Embryonic facial prominence (tissue), 1 donor: ENCODE data around the gene SLC25A5.
"Not testable (repeated sequence)": the region's sequence is repeated elsewhere in the genome, so short reads cannot be mapped to it uniquely, and the experiment has no call there.

ENCODE experiments used
- DNase-seq: peaks from one replicate; pipeline ENCODE4 v3.0.0-alpha.2; 2016; ENCODE audit errors: extremely low spot score

Gene SLC25A5

DNA sequence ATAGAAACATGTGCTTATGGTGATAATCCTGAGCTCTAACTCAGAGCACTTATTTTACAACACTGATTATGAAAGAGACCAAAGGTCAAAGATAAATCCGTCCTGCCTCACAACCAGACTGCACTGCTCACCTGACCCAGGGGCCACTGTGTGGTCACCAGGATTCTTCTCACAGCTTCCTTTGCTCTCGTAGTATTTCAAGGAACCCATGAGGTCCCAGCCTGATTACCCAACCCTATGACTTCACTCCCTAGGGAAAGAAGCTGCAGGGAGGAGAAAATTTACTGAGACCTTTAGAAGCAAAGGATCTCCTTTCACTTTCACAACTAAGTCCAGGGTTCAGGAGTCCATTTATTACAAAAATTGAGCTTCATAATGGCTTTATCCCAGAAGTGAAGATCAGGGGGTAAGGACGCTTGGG is 9.6 kb downstream of the SLC25A5 start:
- DNase-seq: no peak

DNA sequence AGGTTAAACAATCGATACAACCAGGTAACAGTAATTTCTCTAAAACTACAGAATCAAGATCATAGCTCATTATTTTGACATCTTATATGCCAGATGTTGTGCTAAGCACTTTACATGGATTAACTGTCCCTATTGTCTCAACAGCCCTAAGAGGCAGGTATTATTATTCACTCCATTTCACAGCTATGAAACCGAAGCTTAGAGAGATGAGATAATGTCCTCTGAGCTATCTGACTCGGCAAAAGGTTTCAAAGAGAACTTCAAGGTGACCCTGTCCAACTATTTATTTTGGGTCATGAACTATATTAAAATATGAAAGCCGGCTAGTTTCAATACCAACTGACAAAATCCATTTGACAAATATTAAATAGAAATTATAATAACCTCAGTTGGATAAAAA is 10.3 kb downstream of the SLC25A5 start:
- no peak for DNase-seq

DNA sequence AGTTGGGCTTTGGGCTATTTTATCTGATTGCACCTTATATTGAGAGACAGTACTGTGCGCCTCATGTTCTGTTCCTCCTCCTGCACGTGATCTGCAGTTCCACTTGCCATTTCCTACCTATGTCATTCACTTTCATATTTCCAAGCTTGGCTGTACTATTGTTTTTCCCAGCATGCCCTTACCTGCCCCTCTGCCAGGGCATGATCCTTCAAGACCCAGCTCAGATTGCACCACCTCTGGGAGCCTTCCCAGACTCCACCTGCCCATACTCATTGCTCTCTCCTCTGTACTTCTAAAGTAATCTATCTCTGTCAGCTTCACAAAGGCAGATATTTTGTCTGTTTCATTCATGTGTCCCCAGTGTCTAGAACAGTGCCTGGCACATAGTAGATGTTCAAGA is 11.6 kb downstream of the SLC25A5 start:
- DNase-seq: no peak

DNA sequence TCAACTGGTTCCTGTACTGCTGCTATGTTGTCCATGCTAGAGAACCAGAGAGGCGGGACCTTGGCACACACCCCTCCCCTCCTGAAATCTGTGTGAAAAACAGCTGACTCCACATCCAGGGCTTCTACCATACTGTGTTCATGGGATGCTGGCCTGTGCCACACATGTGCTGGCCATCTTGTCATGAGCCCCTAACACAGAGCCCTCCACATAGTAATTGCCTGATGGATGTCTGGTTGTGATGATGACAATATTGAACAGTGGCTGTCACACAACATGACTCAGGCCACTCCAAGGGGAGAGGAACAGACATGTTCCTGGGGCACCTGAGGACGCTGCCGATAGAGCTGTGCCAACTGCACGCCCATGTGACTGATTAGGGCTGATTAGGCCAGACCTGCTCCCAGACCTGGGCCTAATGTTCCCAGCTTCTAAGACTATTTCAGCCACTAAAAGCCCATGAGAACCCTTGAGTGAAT is 13.1 kb downstream of the SLC25A5 start:
- no peak for DNase-seq

DNA sequence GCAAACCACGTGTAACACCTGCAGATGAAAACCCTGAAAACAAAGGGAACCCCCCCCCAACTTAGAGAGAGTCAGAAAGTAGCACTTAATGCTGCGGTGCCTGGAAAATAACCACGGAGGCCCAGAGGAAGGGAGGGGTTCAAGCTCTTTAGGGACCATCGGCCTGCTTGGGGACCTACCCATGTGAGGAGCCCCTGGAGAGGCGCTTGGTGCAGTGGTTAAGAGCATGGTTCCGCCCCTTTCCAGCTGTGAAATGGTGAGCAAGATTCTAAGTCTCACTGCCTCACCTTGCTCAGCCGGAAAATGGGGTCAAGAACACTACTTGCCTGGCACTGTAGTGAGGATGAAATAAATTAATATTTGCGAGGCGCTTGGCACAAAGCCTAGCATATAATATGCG is 13.8 kb downstream of the SLC25A5 start:
- no peak for DNase-seq

DNA sequence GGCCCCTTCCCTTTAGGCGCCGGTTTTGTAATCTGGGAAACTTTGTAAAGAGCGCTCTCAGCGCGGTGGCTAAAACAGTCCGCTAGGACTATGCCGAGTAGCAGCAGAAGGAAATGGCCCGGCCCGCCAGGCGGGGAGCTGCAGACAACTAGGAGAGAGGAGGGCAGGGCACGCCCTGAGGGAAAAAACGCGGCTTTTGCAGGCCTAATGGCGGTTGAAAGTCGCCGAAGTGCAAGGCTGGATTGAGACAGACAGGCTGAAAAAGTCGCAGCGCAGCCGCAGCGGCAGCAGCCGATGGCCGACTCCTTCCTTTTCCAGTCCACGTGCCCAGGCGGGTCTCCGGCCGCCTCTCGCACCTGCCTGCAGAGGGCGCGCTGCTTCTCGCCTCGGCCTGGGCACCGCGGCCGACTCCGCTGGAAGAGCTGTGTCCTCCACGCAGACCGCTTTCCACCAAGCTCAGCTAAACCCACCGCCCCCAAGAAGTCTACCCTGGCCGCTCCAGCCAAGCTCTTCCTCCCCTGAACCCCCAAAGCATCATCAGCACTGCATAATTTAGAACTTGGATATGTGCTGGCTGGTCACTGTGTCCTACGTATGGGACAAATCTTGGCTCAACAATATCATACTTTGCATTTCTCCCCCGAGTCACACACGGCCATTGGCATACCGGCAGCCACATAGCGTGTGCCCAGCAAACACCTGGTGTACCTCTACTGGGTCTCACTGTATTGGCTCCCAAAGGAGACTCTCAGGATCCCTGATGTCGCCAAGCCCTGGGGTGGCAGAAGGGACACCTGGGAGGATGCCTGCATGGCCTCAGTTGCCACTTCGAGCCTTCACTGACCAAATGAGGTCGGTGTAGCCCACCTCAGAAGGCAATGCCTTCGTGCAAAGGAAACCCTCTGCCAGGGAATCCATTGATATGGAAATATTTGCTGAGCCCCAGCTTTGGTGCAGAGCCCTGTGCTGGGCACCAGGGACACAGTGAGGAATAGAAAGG is 14.5 kb downstream of the SLC25A5 start:
- DNase-seq: no peak

DNA sequence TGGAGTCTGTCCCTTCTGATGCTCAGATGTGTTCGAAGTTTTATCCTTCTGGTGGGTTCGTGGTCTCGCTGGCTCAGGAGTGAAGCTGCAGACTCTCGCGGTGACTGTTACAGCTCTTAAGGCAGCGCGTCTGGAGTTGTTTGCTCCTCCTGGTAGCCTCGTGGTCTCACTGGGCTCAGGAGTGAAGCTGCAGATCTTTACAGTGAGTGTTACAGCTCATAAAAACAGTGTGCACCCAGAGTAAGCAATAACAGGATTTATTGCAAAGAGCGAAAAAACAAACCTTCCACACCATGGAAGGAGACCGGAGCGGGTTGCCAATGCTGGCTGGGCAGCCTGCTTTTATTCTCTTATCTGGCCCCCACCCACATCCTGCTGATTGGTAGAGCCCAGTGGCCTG is 18.5 kb downstream of the SLC25A5 start:
- no peak for DNase-seq

DNA sequence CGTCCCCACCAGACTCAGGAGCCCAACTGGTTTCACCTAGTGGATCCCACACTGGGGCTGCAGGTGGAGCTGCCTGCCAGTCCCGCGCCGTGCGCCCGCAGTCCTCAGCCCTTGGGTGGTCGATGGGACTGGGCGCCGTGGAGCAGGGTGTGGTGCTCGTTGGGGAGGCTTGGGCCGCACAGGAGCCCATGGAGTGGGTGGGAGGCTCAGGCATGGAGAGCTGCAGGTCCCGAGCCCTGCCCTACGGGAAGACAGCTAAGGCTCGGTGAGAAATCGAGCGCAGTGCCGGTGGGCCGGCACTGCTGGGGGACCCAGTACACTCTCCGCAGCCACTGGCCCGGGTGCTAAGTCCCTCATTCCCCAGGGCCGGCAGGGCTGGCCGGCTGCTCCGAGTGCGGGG is 19.5 kb downstream of the SLC25A5 start:
- not testable (repeated sequence) for DNase-seq

DNA sequence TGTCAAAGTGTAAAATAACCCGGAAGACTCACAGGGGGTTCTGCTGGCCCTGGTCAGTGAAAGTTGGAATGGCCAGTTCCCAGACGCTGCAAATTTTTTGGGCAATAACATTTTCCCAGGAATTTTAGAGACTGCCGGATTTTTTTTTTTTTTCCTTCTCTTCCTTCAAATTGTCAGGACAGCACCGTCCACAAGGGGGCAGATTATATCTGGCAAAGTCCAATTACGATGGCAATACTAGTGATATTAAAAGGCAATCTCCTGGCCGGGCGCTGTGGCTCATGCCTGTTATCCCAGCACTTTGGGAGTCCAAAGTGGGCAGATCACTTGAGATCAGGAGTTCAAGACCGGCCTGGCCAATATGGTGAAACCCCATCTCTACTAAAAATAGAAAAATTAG is 20.5 kb downstream of the SLC25A5 start:
- DNase-seq: no peak

DNA sequence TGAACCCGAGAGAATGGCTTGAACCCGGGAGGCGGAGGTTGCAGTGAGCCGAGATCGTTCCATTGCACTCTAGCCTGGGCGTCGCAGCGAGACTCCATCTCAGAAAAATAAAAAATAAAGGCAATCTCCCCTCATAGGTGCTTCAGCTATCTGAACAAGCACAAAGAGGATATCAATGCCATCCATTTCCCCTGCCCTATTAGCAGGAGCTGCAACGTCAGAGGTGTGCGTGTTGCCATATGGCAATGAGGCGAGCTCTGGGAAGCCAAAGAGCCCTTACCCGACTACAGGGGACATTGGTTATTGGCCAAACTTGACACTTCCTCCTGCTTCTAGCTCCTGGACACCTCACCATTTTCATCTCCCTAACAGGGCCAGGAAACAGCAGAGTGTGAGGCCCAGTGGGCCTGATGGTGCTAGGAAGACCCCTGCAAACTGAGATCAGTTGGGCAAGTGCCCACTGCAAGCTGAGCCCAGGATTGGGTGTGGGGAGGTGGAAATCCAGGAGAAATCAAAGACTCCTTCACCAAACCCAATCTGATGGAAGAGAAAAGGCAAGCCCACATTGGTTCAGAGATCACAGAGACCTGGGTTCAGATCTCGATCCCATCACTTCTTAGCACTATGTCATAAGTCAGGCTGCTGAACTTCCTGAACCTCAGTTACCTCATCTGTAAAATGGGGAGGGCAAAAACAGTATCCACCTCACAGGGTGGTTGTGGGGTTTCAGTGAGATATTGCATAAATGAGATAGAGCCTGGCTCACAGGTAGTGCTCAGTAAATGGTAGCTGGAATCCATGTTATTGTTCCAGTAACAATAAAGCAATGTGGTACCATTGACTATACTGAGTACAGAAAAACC is 21.2 kb downstream of the SLC25A5 start:
- DNase-seq: no peak

DNA sequence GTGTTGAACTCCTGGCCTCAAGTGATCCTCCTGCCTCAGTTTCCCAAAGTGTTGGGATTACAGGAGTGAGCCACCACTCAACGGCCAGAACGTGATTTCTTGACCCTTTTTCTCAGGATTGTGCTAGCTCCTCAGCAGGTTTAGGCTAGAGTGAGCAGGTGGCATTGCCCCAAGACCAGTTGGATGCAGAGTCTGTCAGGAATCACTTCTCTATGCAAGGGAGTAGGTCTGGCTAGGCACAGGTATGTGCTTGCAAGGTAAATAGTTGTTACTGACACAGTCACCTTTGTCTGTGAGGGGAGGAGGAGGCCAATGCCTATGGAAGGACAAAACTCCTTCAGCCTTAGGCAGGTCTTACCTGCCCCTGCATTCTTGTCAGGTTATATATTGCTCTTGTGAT is 24.2 kb downstream of the SLC25A5 start:
- DNase-seq: no peak

DNA sequence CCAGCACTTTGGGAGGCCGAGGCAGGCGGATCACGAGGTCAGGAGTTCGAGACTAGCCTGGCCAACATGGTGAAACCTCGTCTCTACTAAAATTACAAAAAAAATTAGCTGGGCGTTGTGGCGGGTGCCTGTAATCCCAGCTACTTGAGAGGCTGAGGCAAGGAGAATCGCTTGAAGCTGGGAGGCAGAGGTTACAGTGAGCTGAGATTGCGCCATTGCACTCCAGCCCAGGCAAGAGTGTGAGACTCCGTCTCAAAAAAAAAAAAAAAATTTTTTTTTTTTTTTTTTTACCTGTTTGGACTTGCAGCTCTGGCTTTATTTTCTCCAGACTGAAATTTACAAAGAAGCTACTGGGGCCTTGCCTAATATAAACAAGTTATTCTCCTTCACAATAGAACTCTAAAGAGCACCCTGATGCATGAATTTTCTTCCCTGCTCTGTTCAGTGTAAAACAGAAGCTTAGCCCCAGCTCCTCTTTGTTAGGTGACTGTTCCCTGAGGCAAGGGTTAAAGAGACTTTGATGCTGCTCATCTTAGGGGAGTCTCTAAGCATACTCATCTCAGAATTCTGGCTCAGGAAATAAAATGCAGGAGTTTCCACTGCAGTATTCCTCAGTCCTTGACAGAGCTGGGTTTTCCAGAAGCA is 25.7 kb downstream of the SLC25A5 start:
- not testable (repeated sequence) for DNase-seq

DNA sequence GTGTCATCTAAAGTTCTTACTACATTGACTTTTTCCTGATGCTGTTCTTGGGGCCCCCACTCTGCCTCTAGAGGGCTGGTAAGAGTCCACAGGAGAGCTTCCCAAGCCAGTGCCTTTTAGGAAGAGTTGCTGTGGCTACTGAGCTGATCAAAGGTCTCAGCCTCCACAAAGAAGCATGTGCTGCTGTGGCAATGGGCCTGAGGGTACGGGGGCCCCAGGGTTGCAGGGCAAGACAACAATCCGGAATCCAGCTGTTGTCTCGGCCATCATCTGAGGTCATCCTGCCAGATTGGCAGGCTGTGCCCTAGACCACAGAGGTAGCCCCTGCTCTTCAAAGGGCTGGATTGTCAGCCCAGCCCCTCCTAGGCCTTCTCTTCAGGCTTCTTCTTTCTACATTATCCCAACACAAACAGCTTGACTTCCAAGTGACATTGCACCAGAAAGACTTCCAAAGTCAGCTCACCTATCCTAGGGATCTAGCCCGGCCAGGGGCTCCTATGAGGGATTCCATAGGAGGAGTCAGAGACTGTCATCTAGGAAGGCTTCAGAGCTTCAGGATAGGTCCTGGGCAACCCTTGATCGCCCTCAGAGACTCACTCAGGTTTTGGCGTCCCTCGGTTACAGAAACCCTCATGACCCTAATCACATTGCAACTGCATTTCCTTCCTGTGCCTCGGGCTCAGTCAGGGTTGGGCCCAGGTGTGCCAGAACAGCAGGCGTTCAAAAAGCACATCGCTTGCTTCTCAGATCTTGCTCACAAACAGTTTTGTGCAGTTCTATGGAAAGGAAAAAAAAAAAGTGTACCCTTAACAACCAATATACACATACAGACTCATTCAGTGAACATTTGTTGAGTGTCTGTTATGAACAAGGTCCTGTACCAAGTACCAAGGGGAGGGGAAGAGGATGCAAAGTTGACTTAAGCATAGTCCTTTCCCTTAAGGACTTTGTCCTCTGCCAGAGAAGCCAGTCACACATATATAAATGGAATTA is 27.8 kb downstream of the SLC25A5 start:
- DNase-seq: no peak

DNA sequence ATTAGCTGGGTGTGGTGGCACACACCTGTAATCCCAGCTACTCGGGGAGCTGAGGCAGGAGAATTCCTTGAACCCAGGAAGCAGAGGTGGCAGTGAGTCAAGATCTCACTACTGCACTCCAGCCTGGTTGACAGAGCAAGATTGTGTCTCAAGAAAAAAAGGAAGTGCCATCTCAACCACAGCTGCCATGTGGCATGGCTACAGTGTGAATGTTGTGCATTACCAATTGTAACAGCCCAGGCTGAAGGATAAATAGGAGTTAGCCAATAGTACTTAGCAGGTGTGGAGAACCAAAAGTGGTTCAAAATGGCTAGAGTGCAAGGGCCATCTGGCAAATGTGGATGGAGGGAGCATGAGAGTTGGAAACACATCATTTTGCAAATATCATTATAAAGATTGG is 28.9 kb downstream of the SLC25A5 start:
- no peak for DNase-seq

DNA sequence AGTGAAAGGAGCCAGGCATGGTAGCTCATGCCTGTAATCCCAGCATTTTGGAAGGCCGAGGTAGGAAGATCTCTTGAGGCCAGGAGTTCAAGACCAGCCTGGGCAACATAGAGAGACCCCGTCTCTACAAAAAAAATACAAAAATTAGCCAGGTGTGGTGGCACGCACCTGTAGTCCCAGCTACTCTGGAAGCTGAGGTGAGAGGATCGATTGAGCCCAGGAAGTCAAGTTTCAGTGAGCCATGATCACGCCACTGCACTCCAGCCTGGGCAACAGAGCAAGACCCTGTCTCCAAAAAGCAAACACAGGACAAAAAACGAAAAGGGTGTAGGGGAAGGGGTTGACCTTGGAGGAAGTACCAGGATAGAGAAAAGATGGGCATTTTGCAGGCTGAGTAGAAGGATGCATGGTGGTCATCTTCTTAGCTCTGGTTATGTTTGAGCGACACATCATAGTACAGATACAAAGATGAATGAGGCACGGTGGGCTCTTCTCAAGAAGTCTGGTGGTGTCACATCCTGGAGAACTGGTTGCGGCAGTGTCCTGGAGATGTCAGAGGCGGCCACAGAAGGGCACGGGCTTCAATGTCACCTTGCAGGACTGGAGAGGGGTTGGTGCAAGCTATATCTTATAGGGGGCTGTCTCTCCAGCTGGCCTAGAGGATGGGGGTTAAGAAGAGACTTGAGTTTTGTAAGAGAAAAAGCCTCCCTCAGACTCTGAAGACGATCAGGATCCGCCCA is 32.0 kb downstream of the SLC25A5 start:
- DNase-seq: no peak

DNA sequence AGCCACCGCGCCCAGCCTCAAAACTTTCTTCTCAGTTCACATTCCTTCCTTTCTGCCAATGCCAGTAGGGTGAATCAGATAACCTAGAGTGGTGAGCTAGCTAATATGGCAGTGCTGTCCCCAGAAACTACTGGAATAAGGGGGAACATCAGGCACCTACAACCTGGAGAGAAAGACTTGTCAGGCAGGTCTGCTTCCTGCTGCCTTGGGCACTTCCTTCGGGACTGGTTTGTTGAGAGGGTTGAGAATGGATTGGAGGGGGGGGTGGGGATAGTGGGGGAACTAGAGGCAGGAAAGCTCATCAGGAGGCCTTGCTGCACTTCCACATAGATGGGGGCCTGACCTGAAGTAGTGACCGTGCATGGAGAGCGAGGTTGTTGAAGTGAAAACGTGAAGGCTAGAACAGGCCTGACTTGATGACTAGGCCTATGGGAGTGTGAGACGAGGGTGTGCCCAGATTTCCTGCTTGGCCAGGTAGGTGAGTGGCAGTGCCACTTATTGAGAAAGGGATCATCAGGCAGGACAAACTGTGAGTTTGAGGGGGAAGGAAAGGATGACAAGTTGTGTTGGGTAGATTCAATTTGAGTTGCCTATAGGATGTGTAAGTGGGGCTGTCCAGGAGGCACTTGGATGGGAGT is 33.4 kb downstream of the SLC25A5 start:
- DNase-seq: no peak

DNA sequence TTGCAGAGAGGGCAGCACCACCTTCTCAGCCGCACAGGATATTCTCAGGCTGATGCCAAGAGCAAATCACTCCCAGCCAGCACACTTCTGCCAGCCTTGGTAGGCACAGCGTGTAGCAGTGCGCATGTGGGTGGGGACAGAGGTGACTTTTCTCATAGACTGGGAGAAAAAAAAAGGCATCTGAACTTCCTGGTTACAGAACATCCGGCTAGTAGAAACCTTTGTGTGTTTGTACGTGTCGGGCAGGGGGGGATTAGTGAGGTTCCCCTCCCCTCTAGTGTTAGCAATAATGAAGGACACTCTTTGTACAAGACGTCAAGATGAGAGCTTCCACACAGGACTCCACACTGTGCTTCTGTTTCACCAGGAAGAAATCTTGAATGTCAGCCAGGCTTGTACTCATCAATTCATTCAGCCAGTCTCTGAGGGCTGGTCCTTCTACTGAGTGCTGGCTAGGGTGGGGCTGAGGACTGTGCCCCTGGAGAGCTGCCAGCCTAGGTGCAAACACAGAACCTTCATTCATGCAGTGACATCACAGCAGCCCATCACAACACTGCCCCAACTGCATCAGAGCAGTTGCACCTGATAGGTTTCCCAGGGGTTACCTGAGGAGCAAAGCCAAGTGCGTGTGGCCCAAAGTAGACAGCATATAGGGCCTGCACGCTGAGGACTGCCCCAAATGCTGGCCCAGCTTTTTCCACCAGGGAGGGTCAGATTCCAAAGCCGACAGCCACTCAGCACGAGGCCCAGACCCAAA is 34.7 kb downstream of the SLC25A5 start:
- no peak for DNase-seq

DNA sequence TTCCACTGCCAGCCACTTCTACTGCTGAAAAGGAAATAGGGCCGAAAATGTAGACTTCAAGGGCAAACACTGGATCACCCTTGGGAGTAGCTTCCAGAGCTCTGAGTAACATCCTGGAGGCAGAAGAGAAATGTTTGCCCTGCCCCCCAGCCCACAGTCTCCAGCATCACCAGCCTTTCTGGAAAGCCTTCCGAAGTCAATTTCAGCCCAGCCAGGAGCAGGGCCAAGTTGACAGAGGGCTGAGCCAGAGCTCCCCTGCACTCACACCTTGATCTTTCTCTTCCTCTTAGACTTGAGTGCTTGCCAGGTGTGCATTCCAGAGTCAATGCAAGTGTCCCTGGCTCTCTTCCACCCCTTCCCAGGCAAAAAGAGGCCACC is 35.2 kb downstream of the SLC25A5 start:
- DNase-seq: no peak

DNA sequence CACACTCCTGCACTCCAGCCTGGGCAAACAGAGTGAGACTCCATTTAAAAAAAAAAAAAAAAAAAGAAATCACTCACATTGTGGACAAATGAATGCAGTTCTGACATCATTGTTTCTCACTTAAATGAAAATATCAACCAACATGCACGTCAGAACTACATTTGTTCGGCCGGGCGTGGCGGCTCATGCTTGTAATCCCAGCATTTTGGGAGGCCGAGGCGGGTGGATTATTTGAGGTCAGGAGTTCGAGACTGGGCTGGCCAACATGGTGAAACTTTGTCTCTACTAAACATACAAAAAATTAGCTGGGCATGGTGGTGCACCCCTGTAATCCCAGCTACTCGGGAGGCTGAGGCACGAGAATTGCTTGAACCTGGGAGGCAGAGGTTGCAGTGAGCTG is 36.9 kb downstream of the SLC25A5 start:
- DNase-seq: not testable (repeated sequence)
